ENCODE results near the gene CACNG5.
"Not testable (repeated sequence)": the region's sequence is repeated elsewhere in the genome, so short reads cannot be mapped to it uniquely, and the experiment has no call there.

CACNG5 gene

DNA sequence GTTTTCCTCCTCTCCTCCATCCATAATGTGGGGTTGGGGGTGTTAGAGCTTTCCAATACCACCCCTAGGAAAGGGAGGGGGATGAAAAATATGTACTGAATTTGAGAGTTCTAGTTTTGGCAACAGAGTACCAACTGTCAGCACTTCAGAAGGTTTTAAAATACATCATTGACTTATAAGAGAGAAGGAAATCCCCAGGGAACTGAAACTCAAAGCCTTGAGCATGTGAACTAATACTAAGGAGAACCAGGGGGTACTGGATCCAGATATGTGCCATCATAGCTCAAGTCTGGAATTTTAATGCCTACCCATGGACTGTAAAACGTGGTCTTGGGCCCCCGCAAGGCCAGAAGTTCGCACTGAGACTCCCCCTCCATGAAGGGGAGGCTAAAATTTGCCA lies 15.8 kb downstream of the CACNG5 start:
- no peak for DNase-seq

- DNase-seq: no peak
These were observed 20.3 kb downstream of the CACNG5 start for GRCh38 chr17:66855204-66855603.

DNA sequence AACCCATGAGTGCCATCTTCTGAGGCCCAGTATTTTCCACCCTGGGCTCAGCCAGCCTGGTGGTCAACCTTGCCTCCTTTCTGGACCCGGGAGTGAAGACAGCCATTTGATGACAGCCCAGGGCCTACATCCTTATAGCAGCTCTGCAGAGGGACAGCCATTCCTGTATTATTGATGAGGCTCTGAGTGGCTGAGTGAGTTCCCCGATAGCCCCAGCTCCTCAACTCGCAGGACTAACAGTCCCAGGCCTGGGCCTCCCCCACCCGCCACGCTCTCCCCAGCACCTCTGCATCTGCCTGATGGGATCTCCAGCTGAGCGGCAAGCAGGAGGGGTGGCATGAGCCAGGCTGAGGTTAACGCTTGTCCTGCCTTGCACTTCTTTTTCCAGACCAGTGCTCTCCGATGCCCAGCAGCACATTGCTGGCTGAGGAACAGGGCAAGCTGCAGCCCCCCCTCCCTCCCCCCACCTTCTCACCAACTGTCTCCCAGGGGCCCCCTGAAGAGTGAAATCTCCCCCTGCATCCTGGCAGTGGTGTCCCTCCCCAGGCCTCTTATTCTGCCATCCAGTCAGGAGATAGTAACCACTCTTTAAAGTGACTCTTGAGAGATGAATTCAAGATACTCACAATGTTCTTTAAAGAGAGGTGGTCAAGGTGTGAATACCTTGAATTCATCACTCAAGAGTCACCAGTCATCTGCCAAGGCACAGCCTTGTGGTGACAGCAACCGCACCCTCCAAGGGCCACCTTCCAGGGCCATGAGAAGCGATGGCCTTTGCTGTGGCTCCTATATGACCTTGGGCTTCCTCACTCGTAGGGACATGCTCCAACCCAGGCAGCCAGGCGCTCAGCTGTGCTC lies 23.5 kb downstream of the CACNG5 start:
- DNase-seq: no peak

GRCh38 chr17:66859353-66859752 lies 24.4 kb downstream of the CACNG5 start:
- no peak for DNase-seq

DNA sequence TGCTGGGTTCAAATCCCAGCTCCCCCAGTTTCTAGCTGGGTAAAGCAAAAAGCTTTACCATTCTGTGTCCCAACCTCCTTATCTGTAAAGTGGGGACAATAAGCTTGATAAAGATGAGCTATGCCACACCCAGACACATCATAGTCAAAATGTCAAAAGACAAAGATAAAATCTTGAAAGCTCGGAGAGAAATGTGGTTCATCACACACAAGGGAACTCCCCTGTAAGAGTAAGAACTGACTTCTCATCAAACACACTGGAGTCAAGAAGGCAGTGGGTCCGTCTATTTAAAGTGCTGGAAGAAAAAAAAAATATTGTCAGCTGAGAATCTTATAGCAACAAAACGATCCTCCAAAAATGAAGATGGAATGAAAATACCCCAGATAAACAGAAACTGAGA lies 25.3 kb downstream of the CACNG5 start:
- DNase-seq: no peak

GRCh38 chr17:66863820-66864219 lies 28.9 kb downstream of the CACNG5 start:
- DNase-seq: no peak

DNA sequence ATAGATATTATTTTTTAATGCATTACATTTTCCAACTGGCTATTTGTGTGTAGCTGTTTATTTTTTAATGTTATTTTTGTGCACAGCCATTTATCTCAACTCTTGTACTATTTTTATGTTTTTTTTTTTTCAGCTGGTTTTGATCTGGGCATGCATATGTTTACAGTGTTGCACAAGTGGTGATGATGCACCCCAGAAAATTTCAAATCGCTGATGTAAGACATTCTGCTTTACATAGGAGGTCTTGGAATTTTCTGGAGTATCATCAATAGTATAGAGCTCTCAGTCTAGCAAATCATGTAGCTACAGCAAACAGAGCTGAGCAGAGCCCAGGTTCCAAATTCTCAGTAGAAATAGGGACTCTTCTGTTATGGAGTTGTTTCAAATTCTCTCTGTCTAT lies 30.2 kb downstream of the CACNG5 start:
- no peak for DNase-seq

- no peak for DNase-seq
These were observed 39.0 kb downstream of the CACNG5 start for GRCh38 chr17:66873962-66874361.

GRCh38 chr17:66884931-66885330 lies 50.0 kb downstream of the CACNG5 start:
- no peak for DNase-seq

DNA sequence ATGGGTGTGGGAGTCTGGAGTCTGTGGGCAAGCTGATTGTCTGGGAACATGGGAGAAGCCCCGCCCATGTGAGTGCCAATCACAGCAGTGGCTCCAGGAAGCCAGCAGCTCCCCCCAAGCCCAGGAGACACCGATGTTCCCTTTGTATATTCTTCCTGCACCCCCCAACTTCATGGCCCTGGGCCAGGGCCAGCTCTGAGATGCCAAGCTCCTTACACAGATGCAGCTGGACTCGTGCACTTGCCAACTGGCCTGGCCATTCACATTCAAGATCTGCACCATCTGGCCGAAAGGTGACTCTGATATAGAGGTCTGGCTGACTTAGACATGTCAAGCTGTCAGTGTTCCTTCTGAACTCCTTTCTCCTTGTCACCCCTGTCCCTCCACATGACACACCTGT lies 50.5 kb downstream of the CACNG5 start:
- DNase-seq: peak; percentile 56

DNA sequence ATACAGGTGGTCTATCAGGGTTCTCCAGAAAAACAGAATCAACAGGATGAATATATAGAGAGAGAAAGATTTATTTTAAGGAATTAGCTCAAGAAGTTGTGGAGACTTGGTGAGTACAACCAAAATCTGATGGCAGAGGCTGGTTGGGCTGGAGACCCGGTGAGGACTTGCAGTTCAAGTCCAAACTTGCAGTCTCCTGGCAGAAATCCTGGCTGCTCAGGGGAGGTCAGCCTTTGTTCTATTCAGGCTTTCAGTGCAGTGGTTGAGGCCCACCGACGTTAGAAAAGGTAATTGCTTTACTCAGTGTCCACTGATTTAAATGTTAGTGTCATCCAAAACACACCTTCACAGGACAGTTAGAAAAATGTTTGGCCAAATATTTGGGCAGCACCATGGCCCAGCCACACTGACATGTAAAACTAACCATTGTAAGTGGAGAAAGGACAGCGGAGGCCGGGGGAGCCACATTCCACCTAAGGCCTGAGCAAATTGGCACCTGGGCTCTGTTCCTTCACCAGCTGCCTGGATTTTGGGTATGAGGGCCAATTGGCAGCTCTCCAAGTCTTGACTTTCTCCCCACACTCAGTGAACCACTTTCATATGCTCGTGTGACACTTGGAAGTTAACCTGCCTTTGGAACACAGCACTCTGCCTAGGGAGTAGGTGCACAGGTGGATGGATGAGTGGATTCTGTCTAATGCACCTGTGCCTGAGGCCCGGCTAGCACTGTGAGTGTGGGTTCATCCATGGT lies 54.7 kb downstream of the CACNG5 start:
- DNase-seq: no peak

GRCh38 chr17:66892246-66892645 lies 57.3 kb downstream of the CACNG5 start:
- DNase-seq: no peak

DNA sequence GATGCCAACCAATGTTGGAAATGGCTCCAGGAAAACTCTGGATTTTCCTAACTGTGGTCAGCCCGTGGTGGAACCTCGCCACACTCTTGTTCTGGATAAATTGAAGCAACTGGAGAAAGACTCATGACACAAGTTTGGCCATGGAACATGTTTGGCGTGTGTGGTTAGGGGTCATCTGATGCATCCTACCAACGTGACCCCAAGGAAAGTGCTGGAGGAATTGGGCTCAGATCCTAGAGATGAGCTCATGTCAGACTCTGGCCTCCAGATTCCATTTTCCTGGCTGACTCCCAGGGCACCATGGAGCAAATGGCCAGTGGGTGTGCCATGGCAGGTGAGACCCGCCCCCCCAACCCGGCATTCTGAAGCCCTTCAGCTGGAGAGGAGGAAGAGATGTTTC lies 58.5 kb downstream of the CACNG5 start:
- DNase-seq: no peak

GRCh38 chr17:66893863-66894262 lies 58.9 kb downstream of the CACNG5 start:
- DNase-seq: no peak

DNA sequence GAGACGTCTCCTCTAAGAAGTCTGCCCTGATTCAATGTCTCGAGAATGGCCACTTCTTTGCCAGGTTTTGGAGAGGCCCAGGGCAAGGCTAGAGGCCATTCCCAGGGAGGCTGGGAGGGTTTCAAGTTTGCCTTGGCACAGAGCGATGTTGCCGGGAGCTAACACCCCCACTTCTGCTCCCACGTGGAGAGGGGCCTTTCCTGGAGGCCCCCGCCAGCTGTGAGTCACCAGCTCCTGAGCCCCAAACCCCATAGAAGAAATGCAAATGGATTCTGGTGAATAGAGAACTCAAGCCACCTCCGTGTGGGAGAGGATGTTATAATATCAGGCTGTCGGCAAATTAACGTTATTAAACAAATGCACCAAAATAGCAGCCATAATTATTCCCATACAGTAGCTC lies 62.2 kb downstream of the CACNG5 start:
- DNase-seq: no peak

DNA sequence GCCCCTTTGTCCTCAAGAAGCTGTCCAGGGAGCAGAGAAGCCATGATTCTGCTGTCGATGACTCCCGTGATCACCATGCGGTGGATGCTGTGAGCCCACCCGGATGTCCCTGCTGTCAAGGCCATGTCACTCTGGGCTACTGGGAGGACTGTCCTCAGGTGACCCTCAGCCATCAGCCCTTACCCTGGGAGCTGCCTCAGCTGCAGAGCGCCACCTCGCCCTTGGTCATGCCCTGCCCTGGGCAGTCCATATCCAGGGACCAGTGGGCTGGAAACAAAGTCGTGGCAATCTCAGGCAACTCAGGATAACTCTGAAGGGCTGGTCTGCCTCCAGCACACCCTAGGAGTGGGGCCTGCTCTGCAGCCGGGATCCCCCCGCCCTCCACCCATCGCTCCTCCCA lies 63.6 kb downstream of the CACNG5 start:
- DNase-seq: no peak

DNA sequence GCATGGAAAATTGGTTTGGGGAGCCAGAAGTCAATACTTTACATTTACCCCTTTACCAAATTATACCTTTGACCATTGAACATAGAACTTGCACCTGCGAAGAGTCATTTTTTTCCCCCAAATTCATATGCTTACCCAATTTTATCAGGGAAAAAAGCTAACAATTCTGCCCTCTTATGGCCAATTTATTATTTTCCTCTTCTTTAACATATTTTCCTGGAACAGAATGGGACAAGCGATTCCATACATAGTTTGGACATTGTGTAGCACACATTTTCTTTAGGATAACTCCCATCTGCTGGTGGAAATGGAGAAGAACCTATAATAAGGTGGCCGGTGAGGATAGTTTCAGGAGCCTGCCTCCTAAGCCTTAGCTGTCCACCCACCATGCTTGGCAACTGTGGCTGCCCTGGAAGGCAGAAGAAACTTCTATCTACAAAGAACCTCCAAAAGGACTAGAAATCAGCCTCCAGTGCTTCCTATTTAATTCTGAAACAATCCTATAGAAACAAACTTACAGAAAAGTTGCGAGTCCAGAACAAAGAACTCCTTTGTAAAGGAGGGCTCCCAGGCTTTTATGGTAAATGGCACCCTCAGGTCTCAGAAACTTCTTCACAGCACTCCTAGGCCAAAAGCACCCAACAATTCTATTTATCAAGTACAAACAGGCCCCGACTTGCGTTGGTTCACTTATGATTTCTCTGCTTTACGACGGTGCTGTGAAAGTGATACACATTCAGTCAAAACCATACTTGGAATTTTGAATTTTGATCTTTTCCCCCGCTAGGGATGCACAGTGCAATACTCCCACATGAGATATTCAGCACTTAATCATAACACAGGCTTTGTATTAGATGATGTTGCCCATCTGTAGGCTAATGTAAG lies 65.5 kb downstream of the CACNG5 start:
- DNase-seq: no peak

DNA sequence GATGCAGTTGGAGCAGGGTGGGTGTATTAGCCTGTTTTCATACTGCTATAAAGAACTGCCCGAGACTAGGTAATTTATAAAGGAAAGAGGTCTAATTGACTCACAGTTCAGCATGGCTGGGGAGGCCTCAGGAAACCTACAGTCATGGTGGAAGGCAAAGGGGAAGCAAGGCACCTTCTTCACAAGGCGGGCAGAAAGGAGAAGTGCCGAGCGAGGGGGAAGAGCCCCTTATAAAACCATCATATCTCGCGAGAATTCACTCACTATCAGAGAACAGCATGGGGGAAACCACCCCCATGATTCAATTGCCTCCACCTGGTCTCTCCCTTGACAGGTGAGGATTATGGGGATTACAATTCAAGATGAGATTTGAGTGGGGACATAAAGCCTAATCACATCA lies 68.4 kb downstream of the CACNG5 start:
- not testable (repeated sequence) for DNase-seq

GRCh38 chr17:66903781-66904180 lies 68.9 kb downstream of the CACNG5 start:
- DNase-seq: no peak

- DNase-seq: peak; percentile 77
These were observed 70.1 kb downstream of the CACNG5 start for GRCh38 chr17:66904760-66905624.

DNA sequence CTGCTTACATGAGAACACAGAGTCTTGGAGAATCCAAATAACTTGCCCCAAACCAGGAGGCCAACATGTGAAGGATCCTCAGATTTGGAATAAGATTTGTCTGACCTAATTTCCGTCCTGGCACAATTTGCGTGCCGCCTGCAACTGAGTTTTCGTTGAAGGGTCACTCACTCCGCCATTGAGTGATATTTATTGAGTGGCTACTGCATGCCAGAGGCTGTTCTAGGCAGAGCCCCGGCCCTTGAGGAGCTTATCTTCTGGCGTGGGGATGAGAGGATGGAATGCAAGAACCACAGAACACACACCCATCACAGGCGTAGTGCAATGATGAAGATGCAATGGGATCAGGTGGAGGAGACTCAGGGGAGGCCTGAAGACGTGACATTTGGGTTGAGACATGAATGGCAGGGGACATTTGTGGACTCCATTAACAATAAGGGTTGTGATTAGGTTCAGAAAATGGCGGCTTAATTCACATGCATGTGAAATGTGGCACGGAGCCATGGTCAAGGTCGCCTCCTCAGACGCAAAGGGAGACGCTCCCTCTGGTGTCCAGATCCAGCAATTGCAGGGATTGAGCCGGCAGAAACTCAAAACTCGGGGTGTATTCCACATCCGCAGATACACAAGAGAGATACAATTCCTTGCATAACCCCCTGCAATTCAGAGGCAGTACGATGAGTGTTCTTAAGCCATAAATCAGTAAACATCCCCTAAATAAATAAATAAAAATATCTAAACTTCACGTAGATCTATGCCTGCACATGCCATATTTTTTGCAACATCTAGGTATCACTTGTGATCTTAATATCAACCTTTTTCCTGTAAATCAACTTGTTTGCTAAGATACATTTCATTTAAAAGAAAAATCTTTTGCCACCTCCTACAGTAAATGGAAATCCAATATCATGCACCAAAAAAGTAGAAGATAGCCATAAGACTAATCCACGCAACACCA lies 71.7 kb downstream of the CACNG5 start:
- DNase-seq: peak; percentile 76

Data from NCI-H1092 (cell line).